HK-2 (cell line): ENCODE results near the gene HOXC11.

Experiments used
- DNase-seq: peaks from one replicate; pipeline ENCODE4 v3.0.0-alpha.2; 2018; ENCODE audit not compliant: unreplicated experiment

Gene HOXC11

GRCh38 chr12:53942467-53942997 lies 30.4 kb upstream of the HOXC11 start:
- DNase-seq = no peak

- DNase-seq = no peak
These were observed 28.7 kb upstream of the HOXC11 start for GRCh38 chr12:53944209-53944608.

GRCh38 chr12:53944907-53945847 lies 27.7 kb upstream of the HOXC11 start:
- DNase-seq = no peak

GRCh38 chr12:53947743-53948142 lies 25.2 kb upstream of the HOXC11 start:
- no peak for DNase-seq

GRCh38 chr12:53948650-53949593 lies 24.0 kb upstream of the HOXC11 start:
- DNase-seq = no peak

- no peak for DNase-seq
These were observed 23.1 kb upstream of the HOXC11 start for GRCh38 chr12:53949631-53950436.

- no peak for DNase-seq
These were observed 22.5 kb upstream of the HOXC11 start for GRCh38 chr12:53950437-53950773.

- DNase-seq = no peak
These were observed 21.9 kb upstream of the HOXC11 start for GRCh38 chr12:53950789-53951576.

GRCh38 chr12:53951577-53952334 lies 21.2 kb upstream of the HOXC11 start:
- no peak for DNase-seq

GRCh38 chr12:53952335-53952694 lies 20.6 kb upstream of the HOXC11 start:
- DNase-seq = no peak

- DNase-seq = no peak
These were observed 19.8 kb upstream of the HOXC11 start for GRCh38 chr12:53952871-53953734.

GRCh38 chr12:53953831-53954693 lies 18.9 kb upstream of the HOXC11 start:
- DNase-seq = no peak

GRCh38 chr12:53954694-53955035 lies 18.3 kb upstream of the HOXC11 start, which contains the start of gene HOXC12:
TSS of gene HOXC12 (plus strand) at chr12:53954903. CDS start at chr12:53954930, 27 bp downstream.
- DNase-seq = no peak

GRCh38 chr12:53955036-53955775 lies 17.7 kb upstream of the HOXC11 start:
- no peak for DNase-seq

- no peak for DNase-seq
These were observed 17.1 kb upstream of the HOXC11 start for GRCh38 chr12:53955776-53956250.

- DNase-seq = no peak
These were observed 16.6 kb upstream of the HOXC11 start for GRCh38 chr12:53956251-53956887.
